HG03565 (cell line): ENCODE data around the gene FARP1.

Source experiments
- ATAC-seq: cut with Tn5 transposase; IDR thresholded peaks from one replicate; pipeline ENCODE4 v1.9.1; 2021; ENCODE audit warnings: mild to moderate bottlenecking, moderate library complexity; ENCODE audit not compliant: unreplicated experiment

The FARP1 gene

DNA sequence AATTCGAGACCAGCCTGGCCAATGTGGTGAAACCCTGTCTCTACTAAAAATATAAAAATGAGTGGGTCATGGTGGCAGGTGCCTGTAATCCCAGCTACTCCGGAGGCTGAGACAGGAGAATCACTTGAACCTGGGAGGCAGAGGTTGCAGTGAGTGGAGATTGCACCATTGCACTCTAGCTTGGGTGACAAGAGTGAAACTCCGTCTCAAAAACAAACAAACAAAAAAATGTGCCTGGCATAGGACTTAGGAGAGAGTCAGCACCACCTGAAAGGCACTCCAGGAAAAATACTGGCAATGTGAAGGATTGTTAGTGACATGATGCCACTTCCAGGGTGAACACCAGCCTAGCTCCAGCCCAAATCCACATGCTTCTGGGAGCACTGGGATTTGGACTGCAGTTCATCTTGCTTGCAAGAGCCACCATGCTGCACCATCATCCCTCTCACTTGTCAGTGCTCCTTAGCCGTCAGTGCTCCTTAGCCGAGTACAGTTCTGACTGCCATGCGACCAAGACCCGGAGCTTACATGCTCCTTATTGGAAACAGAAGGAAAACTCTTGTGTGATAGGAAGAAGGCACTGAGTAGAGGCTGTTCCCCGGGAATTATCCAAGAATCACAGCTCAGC, 179.3 kb downstream of the FARP1 start:
- ATAC-seq = no peak

DNA sequence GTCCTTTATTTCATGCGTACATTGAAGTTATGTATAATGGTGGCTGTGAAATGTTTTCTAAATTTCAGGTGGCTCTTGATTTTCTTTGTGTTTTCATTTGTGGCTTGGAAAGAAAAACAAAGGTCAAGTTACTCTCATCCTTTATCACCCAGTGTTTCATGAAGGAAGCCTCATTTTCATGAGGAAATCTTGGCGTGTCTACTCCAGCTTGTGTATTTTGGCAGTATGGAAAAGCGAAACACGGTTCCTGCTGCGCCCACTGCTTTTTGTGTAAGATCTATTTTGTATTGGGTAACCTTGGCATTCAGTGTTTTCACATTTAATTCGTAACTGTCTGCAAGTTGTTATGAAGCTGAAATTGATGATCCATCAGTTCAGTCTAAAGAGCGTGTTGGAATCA, 181.2 kb downstream of the FARP1 start:
- ATAC-seq = no peak

DNA sequence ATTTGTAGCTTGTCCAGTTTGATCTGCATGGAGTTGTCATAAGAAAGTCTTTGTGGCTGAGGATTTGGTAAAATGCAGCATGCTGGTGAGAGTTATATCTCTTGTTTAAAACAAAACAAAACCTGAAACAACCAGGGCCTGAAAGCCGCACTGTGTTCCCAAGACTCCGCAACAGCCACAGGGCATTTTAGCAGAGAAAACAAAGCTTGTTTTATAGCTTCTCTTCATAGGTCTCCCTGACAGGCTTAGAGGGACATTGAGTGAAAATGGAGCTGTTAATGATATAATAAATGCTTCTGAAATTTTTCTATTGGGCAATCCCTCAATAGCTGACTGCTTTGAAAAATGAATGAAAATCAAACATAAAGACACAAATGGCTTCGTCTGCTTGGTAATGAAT, 182.8 kb downstream of the FARP1 start:
- no peak for ATAC-seq

DNA sequence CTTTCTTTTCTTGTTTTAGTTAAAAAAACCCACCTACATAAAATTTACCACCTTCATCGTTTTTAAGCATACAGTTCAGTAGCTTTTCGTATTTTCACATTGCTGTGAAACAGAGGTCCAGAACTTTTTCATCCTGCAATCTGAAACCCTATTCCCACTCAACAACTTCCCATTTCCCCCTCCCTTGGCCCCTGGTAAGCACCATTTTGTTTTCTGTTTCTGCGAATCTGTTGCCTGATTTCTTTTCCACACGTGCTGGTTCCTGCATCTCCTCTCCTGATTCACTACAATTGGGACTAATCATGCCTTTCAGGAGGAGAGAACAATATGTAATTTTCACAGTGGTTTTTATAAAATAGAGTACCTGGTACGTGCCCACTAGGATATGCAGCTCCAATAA, 183.4 kb downstream of the FARP1 start:
- no peak for ATAC-seq

DNA sequence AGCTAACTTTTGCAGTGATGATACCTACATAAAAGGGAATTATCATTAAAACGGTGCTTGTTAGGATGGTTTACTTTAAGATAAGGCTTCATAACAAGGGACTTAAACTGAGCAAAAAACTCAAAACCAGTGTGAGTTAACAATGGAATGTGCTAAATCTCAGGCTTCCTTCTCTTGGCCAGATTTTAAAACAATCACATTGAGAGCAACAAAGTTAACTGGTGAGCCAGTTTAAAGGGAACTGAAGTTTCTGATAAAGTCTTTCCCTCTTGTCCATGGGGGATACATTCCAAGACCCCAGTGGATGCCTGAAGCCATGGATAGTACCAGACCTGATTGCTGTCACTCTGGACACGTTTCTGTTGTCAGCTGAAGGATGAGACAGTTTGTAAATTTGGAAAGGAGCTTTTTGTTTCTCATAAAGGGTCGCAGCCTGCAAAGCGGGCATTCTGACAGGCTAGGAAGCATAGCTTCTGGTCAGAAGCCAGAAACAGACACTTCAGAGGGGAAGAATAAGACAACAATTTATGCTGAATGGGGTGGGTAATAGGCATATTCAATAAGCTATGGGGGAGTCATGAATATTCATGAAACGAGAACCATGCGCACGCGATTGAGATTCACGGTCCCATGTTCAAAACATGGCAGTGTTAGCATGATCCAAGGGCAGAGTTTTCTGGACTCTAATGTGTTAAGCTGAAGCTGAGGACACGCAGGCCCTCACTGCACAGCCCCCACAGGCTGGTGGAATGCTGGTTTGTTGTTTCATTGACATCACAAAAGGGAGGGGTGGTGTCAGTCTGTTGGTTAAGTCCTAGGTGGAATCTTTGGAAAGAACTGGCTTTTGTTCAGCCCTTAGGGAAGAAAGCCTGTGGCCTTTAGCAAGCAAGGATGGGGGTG, 184.7 kb downstream of the FARP1 start:
- ATAC-seq = no peak

DNA sequence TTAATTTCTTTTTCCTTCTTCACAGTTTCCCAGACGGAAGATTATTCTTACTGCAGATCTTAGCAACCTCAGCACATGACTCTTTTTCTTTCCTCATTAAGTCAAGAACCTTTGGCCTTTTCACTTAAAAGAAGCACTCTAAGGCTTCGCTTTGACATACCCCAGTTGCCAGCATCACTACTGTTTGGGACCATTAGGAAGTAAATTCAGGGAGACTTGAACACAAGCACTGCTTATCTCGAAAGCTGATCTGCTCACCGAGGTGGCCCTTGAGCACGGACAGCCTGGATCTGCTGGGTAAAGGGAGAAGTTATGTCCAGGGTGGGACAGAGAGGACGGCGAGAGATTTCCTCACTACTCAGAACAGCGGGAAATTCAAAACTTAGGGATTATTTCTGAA, 185.6 kb downstream of the FARP1 start:
- no peak for ATAC-seq

DNA sequence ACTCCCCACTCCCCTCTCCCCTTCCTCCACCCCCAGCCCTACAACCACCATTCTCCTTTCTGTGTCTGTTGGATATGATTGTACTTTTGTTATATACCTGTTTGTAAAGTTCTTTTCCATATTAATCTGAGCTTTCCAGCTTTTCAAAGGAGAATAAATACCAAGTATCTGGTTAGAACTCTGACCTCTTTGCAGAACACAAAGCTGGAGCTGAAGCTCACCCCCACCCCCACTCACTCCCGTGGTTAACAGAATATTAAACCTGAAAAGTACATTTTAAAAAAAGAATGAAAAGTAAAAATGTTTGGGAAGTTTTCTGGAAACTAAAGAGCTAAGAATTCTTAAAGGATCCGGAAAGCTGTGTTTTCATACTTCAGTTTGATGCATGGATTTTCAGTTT, 189.3 kb downstream of the FARP1 start:
- no peak for ATAC-seq

DNA sequence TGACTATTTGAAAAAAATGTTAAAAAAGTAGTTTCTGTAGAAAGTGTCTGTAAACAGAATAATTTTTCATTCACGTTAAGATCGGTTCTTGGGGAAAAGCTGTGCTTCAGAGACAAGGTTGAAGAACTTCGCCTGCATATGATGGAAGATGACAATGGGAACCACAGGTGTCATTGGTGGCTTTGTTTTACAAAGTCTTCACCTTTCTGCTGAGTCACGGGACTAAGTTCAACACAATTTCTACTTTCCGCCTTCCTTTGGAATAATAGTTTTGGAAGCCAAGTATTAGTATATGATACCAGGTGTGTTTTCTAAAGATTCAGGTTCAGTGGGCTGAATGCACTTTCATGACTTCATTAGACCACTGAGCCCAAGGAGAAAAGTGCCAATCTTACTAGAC, 189.8 kb downstream of the FARP1 start:
- ATAC-seq = no peak

DNA sequence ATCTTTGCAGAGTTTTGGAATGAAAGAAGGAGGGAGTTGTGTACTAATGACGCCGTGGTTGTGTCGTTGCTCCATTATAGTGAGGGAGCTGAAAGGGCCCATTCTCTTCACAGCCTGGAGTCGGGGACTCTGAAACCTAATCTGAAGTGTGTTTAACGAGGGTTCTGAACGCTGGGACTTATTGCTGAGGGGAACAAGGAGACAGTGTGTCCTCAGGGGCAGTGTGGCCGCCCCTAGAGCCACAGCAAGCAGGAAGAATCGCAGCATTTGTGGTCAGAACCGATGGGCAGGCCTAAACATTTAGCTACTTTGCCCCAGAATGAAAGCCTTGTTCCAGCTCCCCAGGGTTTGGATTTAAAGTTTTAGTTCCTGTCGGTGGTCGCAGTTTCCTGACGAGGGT, 190.6 kb downstream of the FARP1 start:
- no peak for ATAC-seq

DNA sequence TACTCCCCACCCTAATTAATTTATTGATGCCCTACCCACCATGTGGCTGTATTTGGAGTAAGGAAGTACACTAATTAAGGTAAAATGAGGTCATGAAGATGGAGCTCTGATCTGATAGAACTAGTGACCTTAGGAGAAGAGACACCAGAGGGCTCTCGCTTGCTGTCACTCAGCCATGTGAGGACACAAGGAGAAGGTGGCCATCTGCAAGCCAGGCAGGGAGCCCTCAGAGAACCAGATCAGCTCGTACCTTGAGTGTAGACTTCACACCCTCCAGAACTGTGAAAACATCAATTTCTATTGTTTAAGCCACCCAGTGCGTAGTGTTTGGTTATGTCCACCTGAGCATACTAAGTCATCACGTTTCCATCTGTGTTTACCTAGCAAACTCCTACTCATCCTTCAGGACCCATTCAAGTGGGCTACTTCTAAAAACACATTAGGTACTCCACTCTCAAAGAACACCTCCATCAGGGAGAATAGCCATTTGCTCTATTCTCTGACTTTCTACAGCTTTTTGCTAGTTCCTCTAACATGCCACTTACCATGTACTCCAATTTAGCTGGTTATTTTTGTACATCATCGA, 191.8 kb downstream of the FARP1 start:
- no peak for ATAC-seq

DNA sequence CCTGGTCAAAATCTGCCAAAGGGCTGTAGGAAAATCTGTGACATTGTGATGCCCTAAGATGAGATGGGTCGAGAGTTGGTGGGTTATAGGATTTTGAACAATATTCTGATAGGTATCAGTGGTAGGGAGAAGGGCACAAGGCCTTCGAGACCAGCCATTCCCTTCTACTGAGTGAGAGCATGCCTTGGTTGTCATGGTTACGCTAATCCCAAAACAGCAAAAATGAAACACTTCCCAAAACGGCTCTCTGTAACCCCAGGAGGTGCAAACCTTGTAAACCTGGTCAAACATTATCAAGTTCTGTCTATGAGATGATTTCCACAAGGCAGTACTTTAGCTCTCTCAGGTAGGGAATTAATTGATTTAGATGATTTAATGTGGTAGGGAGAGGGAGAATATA, 192.8 kb downstream of the FARP1 start:
- no peak for ATAC-seq

DNA sequence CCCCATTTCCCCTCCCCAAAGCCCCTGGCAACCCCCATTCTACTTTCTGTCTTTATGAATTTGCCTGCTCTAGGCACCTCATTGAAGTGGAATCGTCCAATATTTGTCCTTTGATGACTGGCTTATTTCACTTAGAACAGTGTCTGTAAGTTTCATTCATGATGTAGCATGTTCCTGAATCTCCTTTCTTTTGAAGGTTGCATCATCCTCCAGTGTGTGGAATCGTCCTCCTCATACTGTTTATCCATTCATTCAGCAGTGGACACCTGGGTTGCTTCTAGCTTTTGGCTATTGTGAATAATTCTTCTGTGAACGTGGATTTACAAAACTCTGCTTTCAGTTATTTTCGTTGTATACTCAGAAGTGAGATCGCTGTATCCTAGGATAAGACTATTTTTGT, 195.4 kb downstream of the FARP1 start:
- ATAC-seq = no peak

DNA sequence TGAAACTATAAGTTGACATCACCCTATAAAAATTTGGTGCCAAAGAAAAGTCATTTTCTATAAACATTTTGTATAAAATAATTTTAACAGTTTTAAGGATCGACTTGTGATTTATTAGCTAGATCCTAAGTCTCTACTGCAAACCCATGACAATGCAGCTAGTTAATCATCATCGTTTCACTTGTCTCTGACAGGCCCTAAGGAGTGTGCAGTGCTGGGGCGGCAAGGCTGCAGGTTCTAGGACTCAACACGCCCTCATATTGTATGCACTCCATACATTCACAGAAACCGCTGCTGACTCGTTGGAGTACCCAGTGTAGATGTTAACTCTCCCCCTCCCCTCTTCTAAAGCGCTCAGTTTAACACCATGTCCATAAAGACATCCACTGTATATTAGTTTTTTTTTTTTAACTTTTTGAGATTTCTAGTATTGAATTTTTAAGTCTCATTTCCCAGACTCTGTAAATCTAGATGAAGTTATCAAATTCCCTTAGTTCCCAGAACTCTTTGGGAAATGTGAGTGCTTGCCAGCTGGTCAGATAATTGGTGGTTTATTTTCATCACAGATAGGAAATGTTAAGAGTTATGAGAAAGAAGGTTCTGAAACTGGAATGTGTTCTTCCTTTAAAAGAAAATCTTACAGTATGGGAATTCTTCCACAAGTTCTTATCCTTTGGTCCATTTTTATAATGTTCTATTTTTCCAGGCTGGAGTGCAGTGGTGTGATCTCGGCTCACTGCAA, 197.0 kb downstream of the FARP1 start:
- ATAC-seq = no peak

DNA sequence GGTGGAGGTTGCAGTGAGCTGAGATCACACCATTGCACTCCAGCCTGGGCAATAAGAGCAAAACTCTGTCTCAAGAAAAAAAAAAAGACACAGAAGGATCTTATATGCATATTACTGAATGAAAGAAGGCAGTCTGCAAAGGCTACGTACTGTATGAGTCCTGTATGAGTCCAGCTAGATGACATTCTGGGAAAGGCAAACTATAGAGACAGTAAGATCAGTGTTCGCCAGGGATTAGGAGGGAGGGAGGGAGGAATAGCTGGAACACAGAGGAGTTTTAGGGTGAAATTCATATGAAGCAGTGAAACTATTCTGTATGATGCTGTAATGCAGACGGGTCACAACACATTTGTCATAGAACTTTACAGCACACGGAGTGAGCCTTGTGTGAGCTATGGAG, 200.1 kb downstream of the FARP1 start:
- ATAC-seq = no peak

DNA sequence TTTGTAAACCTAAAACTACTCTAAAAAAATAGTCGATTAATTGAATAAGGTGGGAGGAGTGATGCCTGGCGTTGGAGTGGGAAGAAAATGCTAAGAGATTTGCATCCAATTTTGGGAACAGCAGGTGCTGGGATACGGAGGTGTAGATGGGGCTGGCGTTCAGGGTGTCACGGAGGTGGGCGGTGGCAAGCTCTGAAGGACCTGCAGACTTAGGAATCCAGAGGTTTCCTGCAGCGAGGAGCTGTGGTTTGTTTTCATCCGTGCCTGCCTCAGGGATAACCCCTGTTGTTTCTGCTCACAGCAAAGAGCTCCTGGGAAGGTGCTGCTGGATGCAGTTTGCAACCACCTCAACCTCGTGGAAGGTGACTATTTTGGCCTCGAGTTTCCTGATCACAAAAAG, 200.6 kb downstream of the FARP1 start:
- ATAC-seq = no peak

DNA sequence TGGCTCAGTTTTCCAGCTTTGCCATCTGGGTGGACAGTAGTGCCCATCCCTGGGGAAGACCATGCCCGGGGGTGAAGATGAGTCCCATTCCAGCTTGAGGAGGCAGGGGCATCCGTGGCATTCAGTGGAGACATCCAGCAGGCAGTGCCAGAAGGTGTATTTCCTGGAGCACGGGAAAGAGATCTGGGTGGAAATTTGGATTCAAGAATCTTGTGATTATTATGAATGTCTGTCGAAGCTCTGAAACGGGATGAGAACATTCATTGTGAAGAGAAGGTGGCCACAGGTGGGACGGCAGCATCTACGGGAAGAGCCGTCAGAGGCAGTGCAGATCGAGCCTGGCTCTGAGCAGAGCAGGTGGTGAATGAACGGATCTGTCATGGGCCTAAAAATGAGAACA, 201.5 kb downstream of the FARP1 start:
- ATAC-seq = no peak

DNA sequence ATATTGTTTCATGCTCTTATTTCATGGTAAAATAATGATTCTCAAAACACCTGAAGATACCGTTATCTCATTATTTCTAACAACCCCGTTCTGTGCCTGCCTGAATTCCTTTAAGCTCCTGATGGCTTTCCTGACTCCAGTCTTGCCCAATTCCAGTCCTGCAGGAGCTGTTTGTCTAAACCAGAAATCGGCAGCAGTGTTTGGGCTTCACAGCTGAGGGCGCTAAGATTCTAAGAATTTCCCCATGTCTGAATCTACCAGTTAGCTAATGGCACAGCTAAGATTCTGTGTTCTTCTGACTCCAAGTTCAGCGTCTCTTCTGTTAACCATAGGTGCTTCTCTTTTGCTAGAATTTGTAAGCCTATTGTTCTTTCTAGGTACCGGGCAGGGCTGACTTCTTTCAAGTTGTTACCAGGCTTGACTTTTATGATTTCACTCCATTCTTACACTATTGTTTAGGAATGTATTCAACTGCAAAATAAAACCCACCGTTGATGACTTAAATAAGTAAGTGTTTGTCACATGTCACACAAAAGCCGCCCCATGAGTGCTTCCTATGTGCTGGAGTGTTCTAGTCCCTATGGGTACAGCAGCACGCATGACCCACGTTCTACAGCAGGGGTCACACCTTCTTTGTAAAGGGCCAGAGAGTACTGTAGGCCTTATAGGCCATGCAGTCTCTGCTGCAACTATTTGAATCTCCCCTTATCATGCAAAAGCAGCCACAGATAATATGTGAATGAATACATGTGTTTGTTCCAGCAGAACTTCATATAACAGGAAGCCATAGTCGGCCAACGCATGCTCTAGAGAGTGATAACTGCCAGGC, 202.4 kb downstream of the FARP1 start:
- ATAC-seq = no peak

DNA sequence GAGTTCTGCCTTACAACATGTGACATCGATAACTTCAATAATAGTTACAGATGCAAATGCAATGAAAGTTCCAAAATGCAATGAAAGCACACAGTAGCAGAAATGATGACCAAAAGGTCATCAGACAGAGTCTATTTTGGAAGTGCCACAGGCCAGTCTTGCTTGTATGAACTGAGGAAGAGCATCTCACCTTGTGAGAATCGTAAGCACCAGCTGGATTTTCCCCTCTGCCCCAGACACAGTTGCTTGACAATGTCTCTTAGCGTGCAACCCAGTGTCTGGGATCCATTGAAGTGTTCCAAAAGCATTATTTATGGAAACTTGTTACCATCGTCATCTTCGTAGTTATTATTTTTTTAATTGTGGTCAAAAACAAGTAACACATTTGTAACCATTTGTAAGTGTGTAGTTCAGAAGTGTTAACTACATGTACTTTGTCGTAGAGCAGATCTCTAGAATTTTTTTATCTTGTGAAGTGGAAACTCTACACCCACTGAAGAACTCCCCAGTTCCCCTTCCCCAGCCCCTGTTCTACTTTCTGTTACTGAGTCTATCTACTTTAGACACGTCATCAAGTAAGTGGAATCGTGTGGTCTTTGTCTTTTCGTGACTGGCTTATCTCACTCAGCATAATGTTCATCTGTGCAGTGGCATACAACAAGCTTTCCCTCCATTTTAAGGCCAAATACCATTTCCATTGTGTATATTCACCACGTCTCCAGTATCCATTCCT, 204.2 kb downstream of the FARP1 start:
- ATAC-seq = no peak

DNA sequence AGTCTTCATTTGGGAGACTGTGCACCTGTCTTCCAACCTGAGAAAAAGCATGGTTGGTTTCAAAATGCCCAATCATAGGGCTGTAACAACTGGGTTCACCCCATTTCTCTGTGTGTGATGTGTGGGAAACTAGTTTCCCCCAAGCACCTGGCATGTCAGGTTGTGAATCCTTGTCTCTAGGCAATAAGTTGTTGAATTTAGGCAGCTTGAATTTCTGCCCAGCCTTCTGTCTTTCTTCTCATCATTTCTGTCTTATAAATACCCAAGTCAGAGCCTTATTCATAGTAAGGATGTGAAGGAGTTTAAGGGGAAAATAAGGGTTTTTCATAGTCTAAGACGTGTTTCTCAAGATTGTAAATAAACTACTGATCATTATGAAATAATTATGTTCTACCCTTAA, 204.9 kb downstream of the FARP1 start:
- no peak for ATAC-seq
